Naive thymus-derived CD4-positive, alpha-beta T cell (primary cell): ENCODE results near the gene SIGLEC6. TPM values are rescaled to one million over a fixed set of nuclear protein-coding genes. Genes with fewer than 3 reads are reported as not detected.

Experiments
- ATAC-seq: fragments of 150-1000 bp; cut with Tn5 transposase; 2 replicates; pipeline ENCODE4 v1.10.0; 2021; ENCODE audit warnings: mild to moderate bottlenecking, moderate library complexity
- CTCF ChIA-PET: fragments of 350-600 bp; sonication (Branson Sonifier 250); formaldehyde crosslinking; loops from one replicate; lab custom pipeline; 2021; ENCODE audit warnings: antibody characterized with exemption; lab: Charles Lee
- POLR2A ChIA-PET: fragments of 350-600 bp; sonication (Branson Sonifier 250); formaldehyde crosslinking; loops from one replicate; lab custom pipeline; 2021; ENCODE audit warnings: antibody characterized with exemption, inconsistent platforms; lab: Charles Lee
- DNase-seq, 9 donors: peaks; one replicate each; pipeline versions ENCODE4 v3.0.0 to v3.0.0-alpha.2; 2020 to 2022; ENCODE audit warnings: mixed read lengths in 1 of 9
- H3K27ac ChIP-seq: one replicate; pipeline ENCODE4 v1.7.0; 2013; ENCODE audit warnings: mild to moderate bottlenecking, low read depth, low read length, moderate library complexity
- H3K27me3 ChIP-seq, 2 donors: one replicate each; pipeline ENCODE4 v1.7.0; 2013; ENCODE audit warnings: low read length in 2 of 2, mild to moderate bottlenecking in 2 of 2, moderate library complexity in 2 of 2; ENCODE audit not compliant: control insufficient read depth in 2 of 2, insufficient read depth in 2 of 2
- H3K36me3 ChIP-seq, 3 experiments: 1 replicate in 2 of 3; 2 replicates in 1 of 3; pipeline ENCODE4 v1.7.0; 2013; ENCODE audit warnings: low read length in 3 of 3, mild to moderate bottlenecking in 3 of 3, moderate library complexity in 1 of 3; ENCODE audit not compliant: insufficient read depth in 3 of 3, control insufficient read depth in 2 of 3
- H3K4me1 ChIP-seq, 2 donors: one replicate each; pipeline ENCODE4 v1.7.0; 2013; ENCODE audit warnings: low read length in 2 of 2, mild to moderate bottlenecking in 2 of 2, moderate library complexity in 1 of 2; ENCODE audit not compliant: control insufficient read depth in 2 of 2, insufficient read depth in 2 of 2
- H3K4me3 ChIP-seq: 2 replicates; pipeline ENCODE4 v1.7.0; 2013; ENCODE audit warnings: mild to moderate bottlenecking, low read length
- H3K9me3 ChIP-seq, 3 experiments: 1 replicate in 2 of 3; 2 replicates in 1 of 3; pipeline ENCODE4 v1.7.0; 2013; ENCODE audit warnings: low read length in 3 of 3; ENCODE audit not compliant: control insufficient read depth in 2 of 3
- H3K27ac Mint-ChIP-seq, 9 donors: one replicate each; pipeline ENCODE4 v1.8.0; 2020 to 2022; ENCODE audit warnings: mixed read lengths in 9 of 9, mild to moderate bottlenecking in 8 of 9, moderate library complexity in 5 of 9, inconsistent platforms in 2 of 9
- H3K27me3 Mint-ChIP-seq, 5 donors: one replicate each; pipeline ENCODE4 v1.8.0; 2021 to 2022; ENCODE audit warnings: mixed read lengths in 5 of 5, mild to moderate bottlenecking in 1 of 5
- H3K36me3 Mint-ChIP-seq, 5 donors: one replicate each; pipeline ENCODE4 v1.8.0; 2020 to 2022; ENCODE audit warnings: mixed read lengths in 5 of 5, mild to moderate bottlenecking in 3 of 5, inconsistent platforms in 1 of 5
- H3K4me1 Mint-ChIP-seq, 7 donors: one replicate each; pipeline ENCODE4 v1.8.0; 2020 to 2022; ENCODE audit warnings: mixed read lengths in 7 of 7, mild to moderate bottlenecking in 3 of 7, inconsistent platforms in 1 of 7
- H3K4me3 Mint-ChIP-seq, 10 donors: one replicate each; pipeline ENCODE4 v1.8.0; 2020 to 2022; ENCODE audit warnings: mild to moderate bottlenecking in 10 of 10, mixed read lengths in 10 of 10, moderate library complexity in 6 of 10, inconsistent platforms in 2 of 10
- H3K9me3 Mint-ChIP-seq, 11 donors: one replicate each; pipeline ENCODE4 v1.8.0; 2020 to 2022; ENCODE audit warnings: mixed read lengths in 11 of 11, mild to moderate bottlenecking in 4 of 11, inconsistent platforms in 1 of 11, moderate library complexity in 1 of 11
- intact Hi-C, 2 donors: fragments of 100-400 bp; cut with micrococcal nuclease; formaldehyde crosslinking; loops; one replicate each; pipeline ENCODE4 v1.15.1; 2023
- polyA plus RNA-seq, 2 donors: library from polyadenylated mRNA; unstranded; fragments of 300-500 nt; fragmentation: Illumina TruSeq; gene quantifications; one replicate each; pipeline ENCODE4 v1.2.3, GENCODE V29; 2021
- total RNA-seq, 6 experiments: library from RNA in 5 of 6; stranded (reverse) in 5 of 6; gene quantifications; 1 replicate in 5 of 6; 2 replicates in 1 of 6; pipeline ENCODE4 v1.2.3 and lab custom pipeline; 2021 to 2026

The SIGLEC6 gene
- total and polyA plus RNA-seq, 7 experiments from 2014 or later = 0.46 to 2.5 (median 0.64) TPM; not detected in 2

DNA sequence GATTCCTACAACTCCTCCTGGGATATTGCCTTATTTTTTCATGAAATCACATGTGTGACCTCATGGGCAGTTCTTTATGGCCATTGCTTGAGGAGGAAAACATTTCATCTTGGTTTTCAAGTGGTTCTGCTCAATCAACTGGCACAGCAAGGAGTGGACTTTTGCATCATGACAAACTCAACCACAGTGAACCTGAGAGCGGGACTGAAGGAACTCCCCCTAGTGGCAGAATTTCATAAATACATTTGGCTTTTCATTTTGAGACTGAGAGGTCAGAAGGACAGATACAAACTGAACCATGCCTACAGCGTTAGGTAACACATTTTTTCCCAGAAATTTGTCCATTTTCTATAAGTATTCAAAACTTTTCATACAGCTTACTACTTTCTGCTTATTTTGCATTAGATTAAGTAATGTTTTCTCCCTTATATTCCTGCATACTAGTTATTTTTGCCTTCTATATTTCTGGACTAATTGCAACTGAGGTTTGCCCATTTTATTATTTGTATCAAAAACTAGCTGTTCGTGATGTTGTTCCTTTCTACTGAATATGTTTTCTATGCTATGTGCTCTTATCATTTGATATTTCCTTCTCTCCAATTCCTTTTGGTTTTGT, 16.5 kb downstream of the SIGLEC6 start:
- Histone ChIP-seq H3K4me3 (no peak overlapping the region), H3K4me1 (no peaks in the 10 kb centered on the region), H3K36me3 (no peaks in the 10 kb centered on the region), H3K9me3 (no peaks in the 10 kb centered on the region), H3K27ac (no peak overlapping the region), H3K27me3 (no peaks in the 10 kb centered on the region)
- ChIA-PET CTCF (interaction anchor here (0.7 to 1.9 kb wide), 7 partner anchors 8 to 139 kb away, joined by 3 to 11 read pairs (median 3); no protein-coding TSS in a partner anchor), POLR2A (no interaction called here)
- ATAC-seq (no peak), DNase-seq (peak in 6 of 9 donors; percentile 2 to 48 (median 36))
- Mint-ChIP-seq H3K27ac (peak overlapping the region in 1 of 9 donors; percentile 27), H3K4me3 (no peak overlapping the region), H3K36me3 (peaks cover 0 to 4% (median 3%) of the 10 kb centered on the region in 5 donors), H3K9me3 (peaks cover 0 to 3% (median 0%) of the 10 kb centered on the region in 11 donors), H3K27me3 (peaks cover 28 to 60% (median 35%) of the 10 kb centered on the region in 5 donors), H3K4me1 (peaks cover 0 to under 1% (median 0%) of the 10 kb centered on the region in 7 donors)
- intact Hi-C loops = loop anchor here (1.0 to 2.0 kb wide), 3 partner anchors 42 to 142 kb away; no protein-coding TSS in a partner anchor

DNA sequence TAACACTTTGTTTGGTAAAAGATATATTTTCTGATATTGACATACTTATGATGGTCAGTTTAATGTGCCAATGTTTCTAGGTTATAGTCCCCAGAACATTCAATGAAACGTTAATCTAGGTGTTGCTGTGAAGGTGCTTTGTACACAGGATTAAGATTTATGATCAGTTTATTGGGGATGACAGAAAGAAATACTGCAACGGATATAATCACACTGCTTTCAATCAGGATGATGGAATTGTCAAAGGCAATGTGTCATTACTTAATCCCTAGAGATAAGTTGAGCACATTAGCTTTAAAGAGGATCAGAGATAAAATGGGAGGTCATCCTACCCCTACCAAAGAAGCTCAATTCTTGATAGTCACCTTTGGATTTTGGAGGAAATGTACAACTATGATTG, 17.5 kb downstream of the SIGLEC6 start:
- no peak for ATAC-seq
- Histone ChIP-seq H3K36me3 (no peaks in the 10 kb centered on the region), H3K4me3 (no peak overlapping the region), H3K9me3 (no peaks in the 10 kb centered on the region), H3K27me3 (no peaks in the 10 kb centered on the region), H3K27ac (no peak overlapping the region), H3K4me1 (no peaks in the 10 kb centered on the region)
- Mint-ChIP-seq H3K4me3 (no peak overlapping the region), H3K27ac (no peak overlapping the region), H3K4me1 (no peaks in the 10 kb centered on the region), H3K36me3 (peaks cover 0 to 4% (median 3%) of the 10 kb centered on the region in 5 donors), H3K9me3 (peaks cover 0 to 3% (median 0%) of the 10 kb centered on the region in 11 donors), H3K27me3 (peaks cover 28 to 56% (median 36%) of the 10 kb centered on the region in 5 donors)
- intact Hi-C loops = loop anchor here in 1 of 2 donors (2.0 kb wide), 1 partner anchor 143 kb away; no protein-coding TSS in a partner anchor
- ChIA-PET CTCF (interaction anchor here (0.6 to 1.5 kb wide), 5 partner anchors 33 to 1321 kb away, joined by 3 to 9 read pairs (median 4); no protein-coding TSS in a partner anchor), POLR2A (no interaction called here)
- no peak for DNase-seq

DNA sequence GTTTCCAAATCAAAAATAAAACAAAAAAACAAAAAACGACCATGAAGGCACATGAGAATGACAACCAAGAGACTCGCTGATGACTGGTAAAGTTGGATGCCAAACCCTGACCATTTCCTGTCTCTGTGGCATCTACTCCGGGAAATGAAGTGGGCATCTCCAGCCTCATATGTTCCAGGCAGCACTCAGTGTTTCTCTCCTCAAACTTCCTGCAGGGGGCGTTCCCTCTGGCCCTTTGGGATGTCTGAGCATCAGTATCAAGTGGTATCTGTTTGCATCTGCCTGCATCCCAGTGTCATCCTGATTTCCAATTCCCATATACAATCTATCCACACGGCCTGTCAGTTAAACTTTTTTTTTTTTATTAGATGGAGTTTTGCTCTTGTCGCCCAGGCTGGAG, 20.1 kb downstream of the SIGLEC6 start:
- no peaks in the 10 kb centered on the region for H3K36me3 Mint-ChIP-seq
- DNase-seq (no peak), ATAC-seq (no peak)
- peaks cover 0 to 2% (median 0%) of the 10 kb centered on the region in 11 donors for H3K9me3 Mint-ChIP-seq
- intact Hi-C loops = no loop called here
- Histone ChIP-seq H3K4me3 (no peak overlapping the region), H3K27ac (no peak overlapping the region), H3K4me1 (no peaks in the 10 kb centered on the region), H3K36me3 (no peaks in the 10 kb centered on the region), H3K27me3 (no peaks in the 10 kb centered on the region), H3K9me3 (no peaks in the 10 kb centered on the region)
- H3K27ac Mint-ChIP-seq = no peak overlapping the region
- no peak overlapping the region for H3K4me3 Mint-ChIP-seq
- ChIA-PET POLR2A (no interaction called here), CTCF (no interaction called here)
- H3K27me3 Mint-ChIP-seq = peaks cover 16 to 32% (median 19%) of the 10 kb centered on the region in 5 donors
- H3K4me1 Mint-ChIP-seq = peaks cover 0 to 2% (median 0%) of the 10 kb centered on the region in 7 donors

DNA sequence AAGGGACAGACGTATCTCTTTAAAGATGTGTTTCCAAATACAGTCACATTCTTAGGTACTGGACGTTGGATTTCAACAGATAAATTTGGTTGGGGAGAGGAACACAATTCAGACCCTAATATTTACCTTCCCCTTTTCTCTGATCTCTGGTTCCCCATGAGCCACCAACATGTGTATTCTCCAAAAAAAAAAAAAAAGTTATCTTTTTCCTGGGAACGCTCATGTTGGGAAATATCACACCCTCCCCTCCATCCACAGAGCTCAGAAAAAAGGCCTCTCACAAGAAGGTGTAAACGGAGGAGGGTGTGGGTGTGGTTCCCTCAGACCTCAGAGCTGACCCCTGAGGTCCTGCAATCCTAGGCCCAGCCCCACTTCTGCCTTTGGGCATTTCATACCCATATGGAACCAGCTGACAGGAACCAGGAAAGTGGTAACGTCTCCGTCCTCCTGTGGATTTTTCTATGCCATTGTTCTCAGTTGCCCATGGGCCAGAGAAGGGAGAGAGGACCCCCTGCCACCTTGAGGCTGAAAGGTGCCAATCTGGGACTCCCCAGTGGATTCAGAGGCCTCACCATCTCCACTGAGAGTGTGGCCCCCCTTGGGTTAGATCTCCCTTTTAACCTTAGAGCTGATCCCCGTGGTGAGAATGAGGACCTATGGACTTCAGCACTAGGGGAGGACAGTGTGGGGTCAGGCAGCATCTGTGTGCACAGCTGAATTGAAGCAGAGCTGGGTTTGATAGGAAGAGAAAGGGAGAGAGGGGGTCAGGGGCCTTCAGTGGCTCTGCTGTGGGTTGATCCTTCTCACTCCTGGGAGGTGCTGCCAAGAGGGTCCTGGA, 21.4 kb downstream of the SIGLEC6 start:
- POLR2A ChIA-PET = no interaction called here
- intact Hi-C loops = no loop called here
- CTCF ChIA-PET = interaction anchor here (0.7 kb wide), 1 partner anchor 84 kb away, joined by 3 read pairs; no protein-coding TSS in a partner anchor

DNA sequence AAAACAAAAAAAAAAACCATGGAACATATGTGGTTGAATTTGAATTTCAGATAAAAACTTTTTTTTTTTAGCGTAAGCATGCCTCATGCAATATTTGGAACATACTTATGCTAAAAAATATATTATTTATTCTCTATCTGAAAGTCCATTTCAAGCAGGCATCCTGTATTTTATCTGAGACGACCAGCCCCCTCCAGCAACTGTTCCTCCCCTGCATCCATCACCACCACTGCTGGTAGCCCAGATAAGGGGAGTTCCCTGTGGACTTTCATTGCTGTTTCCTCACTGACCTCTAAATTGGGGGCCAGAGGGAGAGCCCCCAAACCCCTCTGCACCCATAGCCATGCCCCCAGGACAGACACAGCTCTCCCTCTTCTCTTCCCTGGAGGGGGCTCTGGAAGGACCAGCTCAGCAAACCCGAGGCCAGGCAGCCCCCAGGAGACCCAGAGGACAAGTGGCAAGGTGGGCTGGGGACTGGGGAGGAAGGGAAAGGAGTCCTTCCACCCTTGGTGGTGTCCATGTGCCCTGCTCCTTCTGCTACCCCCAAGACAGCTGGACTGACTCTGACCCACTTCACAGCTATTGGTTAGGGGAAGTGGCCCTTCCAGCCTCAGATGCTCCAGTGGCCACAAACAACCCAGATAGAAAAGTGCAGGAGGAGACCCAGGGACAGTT, 23.3 kb downstream of the SIGLEC6 start:
- peaks cover 0 to 2% (median 0%) of the 10 kb centered on the region in 7 donors for H3K4me1 Mint-ChIP-seq
- H3K27ac ChIP-seq = no peak overlapping the region

More for the DNA sequence above, 21.4 kb downstream of the SIGLEC6 start:
- H3K27me3 ChIP-seq = no peaks in the 10 kb centered on the region
- H3K4me3 ChIP-seq = no peak overlapping the region
- no peak for DNase-seq
- no peaks in the 10 kb centered on the region for H3K4me1 ChIP-seq
- Mint-ChIP-seq H3K9me3 (peaks cover 0 to 2% (median 0%) of the 10 kb centered on the region in 11 donors), H3K27ac (no peak overlapping the region), H3K4me1 (peaks cover 0 to 2% (median 0%) of the 10 kb centered on the region in 7 donors), H3K4me3 (no peak overlapping the region), H3K36me3 (no peaks in the 10 kb centered on the region), H3K27me3 (peaks cover 16 to 27% (median 17%) of the 10 kb centered on the region in 5 donors)
- H3K9me3 ChIP-seq = no peaks in the 10 kb centered on the region
- H3K27ac ChIP-seq = no peak overlapping the region
- no peaks in the 10 kb centered on the region for H3K36me3 ChIP-seq
- ATAC-seq = no peak

DNA sequence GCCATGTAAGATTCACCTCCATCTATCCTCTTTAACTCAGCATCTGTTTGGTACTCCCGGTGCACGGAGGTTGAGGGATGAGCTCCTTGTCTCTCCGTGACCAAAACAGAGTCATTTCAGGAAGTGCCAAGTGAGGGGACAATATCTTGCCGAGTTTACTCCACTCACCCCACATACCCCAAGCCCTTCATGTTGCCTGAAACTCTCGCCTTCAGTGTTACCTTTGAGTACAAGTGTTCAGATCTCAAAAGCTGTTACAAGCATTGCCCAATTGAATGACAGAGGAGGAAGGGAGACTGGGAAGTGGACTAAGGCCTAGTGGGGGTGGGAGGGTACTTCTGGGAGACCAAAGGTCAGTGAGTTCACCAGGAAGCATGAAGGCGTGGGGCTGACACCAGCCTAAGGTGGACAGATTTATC, 23.8 kb downstream of the SIGLEC6 start:
- ATAC-seq = no peak

More for the DNA sequence above, 23.3 kb downstream of the SIGLEC6 start:
- H3K4me1 ChIP-seq = no peaks in the 10 kb centered on the region
- DNase-seq (no peak), ATAC-seq (no peak)
- Mint-ChIP-seq H3K9me3 (peaks cover 3 to 15% (median 8%) of the 10 kb centered on the region in 11 donors), H3K27ac (no peak overlapping the region), H3K4me3 (no peak overlapping the region), H3K27me3 (peaks cover 16 to 20% (median 17%) of the 10 kb centered on the region in 5 donors), H3K36me3 (peaks cover 0 to 10% (median 4%) of the 10 kb centered on the region in 5 donors)
- H3K27me3 ChIP-seq = no peaks in the 10 kb centered on the region
- POLR2A ChIA-PET = no interaction called here
- no peak overlapping the region for H3K4me3 ChIP-seq
- CTCF ChIA-PET = interaction anchor here (0.5 kb wide), 1 partner anchor 152 kb away, joined by 3 read pairs; no protein-coding TSS in a partner anchor
- intact Hi-C loops = no loop called here
- H3K36me3 ChIP-seq = no peaks in the 10 kb centered on the region
- H3K9me3 ChIP-seq = peaks cover 0 to 7% (median 0%) of the 10 kb centered on the region in 3 experiments

More for the DNA sequence above, 23.8 kb downstream of the SIGLEC6 start:
- H3K27me3 ChIP-seq = no peaks in the 10 kb centered on the region
- Mint-ChIP-seq H3K4me1 (peaks cover 0 to 6% (median 0%) of the 10 kb centered on the region in 7 donors), H3K27ac (no peak overlapping the region), H3K4me3 (no peak overlapping the region), H3K36me3 (peaks cover 0 to 10% (median 4%) of the 10 kb centered on the region in 5 donors), H3K9me3 (peaks cover 4 to 16% (median 8%) of the 10 kb centered on the region in 11 donors), H3K27me3 (peaks cover 12 to 17% (median 16%) of the 10 kb centered on the region in 5 donors)
- H3K9me3 ChIP-seq = peaks cover 0 to 7% (median 0%) of the 10 kb centered on the region in 3 experiments
- no peaks in the 10 kb centered on the region for H3K36me3 ChIP-seq
- CTCF ChIA-PET = interaction anchor here (0.8 kb wide), 1 partner anchor 8 kb away, joined by 3 read pairs; no protein-coding TSS in a partner anchor
- intact Hi-C loops = no loop called here
- no peak overlapping the region for H3K4me3 ChIP-seq
- H3K4me1 ChIP-seq = no peaks in the 10 kb centered on the region
- DNase-seq = no peak
- no peak overlapping the region for H3K27ac ChIP-seq
- POLR2A ChIA-PET = no interaction called here
